Measurements from ENCODE around the gene PTGIS.

The PTGIS gene

GRCh38 chr20:49508435-49509199 lies 59.3 kb downstream of the PTGIS start:
- DNase-seq (ENCODE audit: insufficient read length, low spot score) (peak; percentile 92), FAIRE-seq (peak; percentile 98)

GRCh38 chr20:49507741-49508434 lies 60.0 kb downstream of the PTGIS start:
- DNase-seq (ENCODE audit: insufficient read length, low spot score) (no peak), FAIRE-seq (no peak)

DNA sequence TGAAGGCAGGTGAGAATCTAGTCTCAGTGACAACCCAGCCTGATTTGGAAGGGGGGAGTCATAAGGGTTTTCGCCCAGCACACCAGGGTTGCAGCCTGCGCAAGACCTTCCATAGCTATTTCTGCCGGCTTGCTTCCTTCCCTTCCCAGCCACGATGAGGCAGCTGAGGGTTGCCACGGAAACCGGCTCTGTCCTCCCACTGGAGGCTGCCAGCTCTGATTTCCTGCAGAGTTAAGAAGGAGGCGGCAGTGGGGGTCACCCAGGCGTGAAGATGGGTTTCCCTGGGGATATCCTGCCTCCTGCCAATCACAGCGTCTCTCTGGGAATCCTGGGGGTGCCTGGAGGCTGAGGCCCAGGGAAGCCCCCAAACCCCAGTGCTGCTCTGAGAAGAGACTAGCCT lies 62.4 kb downstream of the PTGIS start:
- FAIRE-seq = peak; percentile 82
- no peak for DNase-seq (ENCODE audit: insufficient read length, low spot score)

GRCh38 chr20:49503176-49503575 lies 64.8 kb downstream of the PTGIS start:
- FAIRE-seq (no peak), DNase-seq (ENCODE audit: insufficient read length, low spot score) (no peak)

- peak; percentile 87 for FAIRE-seq
- DNase-seq (ENCODE audit: insufficient read length, low spot score) = no peak
These were observed 66.0 kb downstream of the PTGIS start for GRCh38 chr20:49501917-49502316.

- peak; percentile 71 for FAIRE-seq
- DNase-seq (ENCODE audit: insufficient read length, low spot score) = no peak
These were observed 70.6 kb downstream of the PTGIS start for GRCh38 chr20:49497398-49497669.

- no peak for FAIRE-seq
- DNase-seq (ENCODE audit: insufficient read length, low spot score) = no peak
These were observed 71.2 kb downstream of the PTGIS start for GRCh38 chr20:49496553-49497397.

GRCh38 chr20:49496043-49496442 lies 71.9 kb downstream of the PTGIS start:
- DNase-seq (ENCODE audit: insufficient read length, low spot score) (no peak), FAIRE-seq (peak; percentile 93)

- no peak for DNase-seq (ENCODE audit: insufficient read length, low spot score)
- no peak for FAIRE-seq
These were observed 77.2 kb downstream of the PTGIS start for GRCh38 chr20:49490689-49491088.

- no peak for DNase-seq (ENCODE audit: insufficient read length, low spot score)
- peak; percentile 75 for FAIRE-seq
These were observed 78.2 kb downstream of the PTGIS start for GRCh38 chr20:49489688-49490087.

DNA sequence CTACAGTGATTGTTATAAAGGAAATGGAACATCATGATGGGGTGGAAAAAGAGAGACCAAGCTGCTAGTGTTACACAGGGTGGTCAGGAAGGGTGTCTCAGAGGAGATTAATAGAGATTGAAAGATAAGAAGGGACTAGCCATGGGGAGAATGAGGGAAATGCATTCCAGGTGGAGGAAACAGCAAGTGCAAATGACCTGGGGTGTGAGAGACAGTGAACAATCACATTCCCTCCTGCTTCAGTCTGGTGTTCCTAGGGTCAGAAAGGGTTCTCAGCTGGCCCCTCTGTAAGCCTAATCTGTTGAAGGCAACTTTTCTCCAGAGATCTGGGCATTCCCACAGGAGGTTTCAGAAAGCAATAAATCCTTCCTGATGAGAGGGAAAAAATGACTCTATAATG lies 81.9 kb downstream of the PTGIS start:
- DNase-seq (ENCODE audit: insufficient read length, low spot score) (no peak), FAIRE-seq (peak; percentile 92)

GRCh38 chr20:49485563-49485962 lies 82.4 kb downstream of the PTGIS start:
- DNase-seq (ENCODE audit: insufficient read length, low spot score) (no peak), FAIRE-seq (no peak)

- FAIRE-seq (peak; percentile 96), DNase-seq (ENCODE audit: insufficient read length, low spot score) (peak; percentile 91)
These were observed 83.5 kb downstream of the PTGIS start for GRCh38 chr20:49484180-49485140.

DNA sequence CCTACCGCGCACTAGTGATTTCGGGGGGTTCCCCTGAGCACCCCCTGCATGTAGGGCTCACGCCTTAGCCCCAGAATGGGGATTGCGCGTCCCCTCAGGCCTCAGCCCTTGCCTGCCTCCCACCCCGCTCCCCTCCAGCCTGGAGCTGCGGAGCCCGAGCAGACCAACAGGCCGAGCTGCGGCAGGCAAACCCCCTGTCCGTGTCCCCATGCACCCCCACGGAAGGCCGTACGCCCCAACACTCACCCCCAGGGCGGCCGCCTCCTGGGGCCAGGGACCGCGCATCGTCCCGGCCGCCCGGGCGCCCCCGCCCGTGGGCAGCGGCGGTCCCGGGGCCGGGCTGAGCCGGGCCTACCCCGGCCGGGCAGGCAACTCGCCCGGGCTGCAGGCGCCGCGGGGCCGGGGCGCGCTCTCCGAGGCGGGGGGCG lies 84.2 kb downstream of the PTGIS start:
- DNase-seq (ENCODE audit: insufficient read length, low spot score) (no peak), FAIRE-seq (no peak)

DNA sequence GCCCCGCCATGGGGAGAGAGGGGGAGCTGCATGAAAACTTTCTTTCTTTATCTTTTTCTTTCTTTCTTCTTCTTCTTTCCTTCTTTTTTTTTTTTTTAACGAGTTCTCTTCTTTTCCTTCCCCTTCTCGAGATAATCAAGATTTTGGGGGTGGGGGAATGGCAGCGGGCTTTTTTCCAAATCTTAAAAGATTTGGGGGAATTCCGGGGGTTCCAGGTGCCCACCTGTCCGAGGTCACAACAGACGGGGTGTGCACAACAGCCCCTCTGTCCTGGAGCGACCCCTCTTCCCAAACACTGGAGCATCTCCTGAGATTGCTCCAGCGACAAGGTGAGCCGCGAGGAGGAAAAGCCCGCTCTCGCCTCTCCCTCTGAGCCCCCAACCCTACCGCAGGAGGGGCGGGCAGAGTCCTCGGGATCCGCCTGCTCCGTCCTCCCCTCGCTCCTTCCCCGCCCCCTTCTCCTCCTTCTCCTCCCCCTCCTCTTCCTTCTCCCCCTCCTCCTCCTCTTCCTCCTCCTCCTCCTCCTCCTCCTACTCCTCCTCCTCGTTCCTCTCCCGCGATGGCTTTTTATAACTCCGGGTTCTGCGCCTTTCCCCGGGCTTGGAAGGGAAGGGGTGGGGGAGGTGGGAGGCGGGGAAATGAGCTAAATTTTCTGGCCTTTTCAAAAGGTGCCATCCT lies 84.8 kb downstream of the PTGIS start:
- FAIRE-seq (peak; percentile 62), DNase-seq (ENCODE audit: insufficient read length, low spot score) (no peak)

GRCh38 chr20:49482621-49483017 lies 85.3 kb downstream of the PTGIS start, which contains the start of gene KCNB1:
Gene KCNB1 (minus strand): TSS chr20:49482668. CDS start chr20:49482480, 188 bp downstream.
- FAIRE-seq (peak; percentile 78), DNase-seq (ENCODE audit: insufficient read length, low spot score) (peak; percentile 93)

DNA sequence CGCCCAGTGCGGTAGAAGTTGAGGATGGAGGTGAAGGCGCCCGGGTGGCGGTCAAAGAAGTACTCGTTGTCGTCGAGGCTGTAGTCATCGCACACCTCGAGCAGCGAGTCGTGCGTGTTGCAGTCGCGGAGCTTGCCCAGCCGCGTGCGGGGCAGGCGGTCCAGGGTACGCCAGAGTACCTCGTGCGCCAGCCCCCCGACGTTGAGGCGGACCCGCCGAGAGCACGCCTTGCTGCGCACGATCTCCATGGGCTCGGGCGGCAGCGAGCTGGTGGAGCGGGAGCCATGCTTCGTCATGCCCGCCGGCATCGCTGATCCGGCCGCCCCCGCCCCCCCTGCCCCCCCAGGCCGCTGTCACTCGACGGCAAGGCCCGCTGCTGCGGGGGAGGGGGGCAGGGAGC lies 85.8 kb downstream of the PTGIS start:
- FAIRE-seq = no peak

DNA sequence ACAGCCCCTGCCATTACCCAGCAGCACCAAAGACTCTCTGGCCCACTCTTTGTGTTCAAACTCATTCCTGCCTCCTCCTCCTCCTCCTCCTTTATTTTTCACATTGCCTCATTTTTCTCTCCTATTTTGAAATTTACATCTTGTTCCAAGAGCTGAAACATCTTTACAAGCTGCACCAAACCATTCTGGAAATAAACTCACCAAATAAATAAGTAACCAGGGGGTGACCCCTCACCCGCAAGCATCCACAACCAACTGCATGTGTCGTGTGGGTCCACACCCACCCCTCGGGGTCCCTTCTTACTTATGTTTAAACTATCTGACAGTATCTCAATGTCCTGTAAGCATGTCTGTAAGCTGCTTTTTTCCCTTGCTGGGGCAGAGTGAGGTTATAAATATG lies 86.8 kb downstream of the PTGIS start:
- DNase-seq (ENCODE audit: insufficient read length, low spot score) = no peak
- peak; percentile 44 for FAIRE-seq

More for the DNA sequence above, 85.8 kb downstream of the PTGIS start:
- DNase-seq (ENCODE audit: insufficient read length, low spot score) = no peak

- DNase-seq (ENCODE audit: insufficient read length, low spot score) (no peak), FAIRE-seq (peak; percentile 65)
These were observed 87.7 kb downstream of the PTGIS start for GRCh38 chr20:49480236-49480635.

DNA sequence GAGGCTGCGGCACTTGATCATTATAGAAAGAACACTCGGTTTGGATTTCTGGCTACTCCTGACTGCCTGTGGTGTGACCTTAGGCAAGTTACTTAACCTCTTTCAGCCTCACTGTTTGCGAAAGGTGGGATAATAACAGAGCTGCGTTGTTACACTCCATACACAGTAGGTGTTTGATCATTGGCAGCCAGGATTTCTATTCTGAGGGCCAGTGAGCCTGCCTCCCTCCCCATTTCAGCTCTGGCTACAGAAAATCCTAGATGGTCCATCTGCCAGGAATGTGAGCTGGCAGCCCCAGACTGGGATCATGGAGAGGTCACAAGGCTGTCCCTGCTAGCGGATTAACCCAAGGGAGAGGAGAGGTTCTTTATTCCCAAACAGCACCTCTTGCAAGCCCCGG lies 88.2 kb downstream of the PTGIS start:
- DNase-seq (ENCODE audit: insufficient read length, low spot score) = no peak
- peak; percentile 59 for FAIRE-seq
